Neural cell (in vitro differentiated cells): ENCODE measurements around the gene PKNOX2.

Source experiments
- EP300 ChIP-seq: fragments of 450-650 bp; conservative IDR thresholded peaks from 2 replicates; pipeline ENCODE4 v1.6.1; 2014; ENCODE audit warnings: antibody characterized with exemption, mild to moderate bottlenecking, moderate library complexity; ENCODE audit not compliant: poor library complexity, severe bottlenecking
- EZH2 ChIP-seq: fragments of 200-600, 300-800 bp; shearing (Covaris generic), sonication (generic); IDR thresholded peaks from 2 replicates; pipeline ENCODE4 v1.6.1; 2014; ENCODE audit warnings: antibody characterized with exemption, low read length, borderline replicate concordance, mild to moderate bottlenecking; ENCODE audit not compliant: insufficient read depth, poor library complexity, severe bottlenecking
- MXI1 ChIP-seq: fragments of 450-650 bp; conservative IDR thresholded peaks from 2 replicates; pipeline ENCODE4 v1.6.1; 2014; ENCODE audit warnings: antibody characterized with exemption, mild to moderate bottlenecking; ENCODE audit not compliant: poor library complexity, severe bottlenecking
- POLR2AphosphoS5 ChIP-seq: IDR thresholded peaks from 2 replicates; pipeline ENCODE4 v1.6.1; 2012
- RAD21 ChIP-seq: fragments of 450-650 bp; conservative IDR thresholded peaks from 2 replicates; pipeline ENCODE4 v1.6.1; 2014; ENCODE audit warnings: antibody characterized with exemption, mild to moderate bottlenecking, moderate library complexity
- REST ChIP-seq: IDR thresholded peaks from 2 replicates; pipeline ENCODE4 v1.6.1; 2012; ENCODE audit warnings: borderline replicate concordance
- SMC3 ChIP-seq: fragments of 450-650 bp; conservative IDR thresholded peaks from 2 replicates; pipeline ENCODE4 v1.6.1; 2014; ENCODE audit warnings: antibody characterized with exemption, mild to moderate bottlenecking, moderate library complexity; ENCODE audit not compliant: poor library complexity
- TAF1 ChIP-seq: IDR thresholded peaks from 2 replicates; pipeline ENCODE4 v1.6.1; 2012; ENCODE audit warnings: low read depth
- TF ChIP-seq, protein P1 (sequence below): fragments of 450-650 bp; IDR thresholded peaks from 2 replicates; pipeline ENCODE4 v1.5.1; 2014; ENCODE audit warnings: antibody characterized with exemption, mild to moderate bottlenecking, moderate library complexity; ENCODE audit not compliant: poor library complexity, severe bottlenecking

- TF ChIP-seq EP300 (no peak), POLR2AphosphoS5 (no peak), SMC3 (no peak), RAD21 (no peak), REST (no peak), EZH2 (no peak), MXI1 (no peak), TAF1 (no peak)
- TF ChIP-seq, protein P1, sequence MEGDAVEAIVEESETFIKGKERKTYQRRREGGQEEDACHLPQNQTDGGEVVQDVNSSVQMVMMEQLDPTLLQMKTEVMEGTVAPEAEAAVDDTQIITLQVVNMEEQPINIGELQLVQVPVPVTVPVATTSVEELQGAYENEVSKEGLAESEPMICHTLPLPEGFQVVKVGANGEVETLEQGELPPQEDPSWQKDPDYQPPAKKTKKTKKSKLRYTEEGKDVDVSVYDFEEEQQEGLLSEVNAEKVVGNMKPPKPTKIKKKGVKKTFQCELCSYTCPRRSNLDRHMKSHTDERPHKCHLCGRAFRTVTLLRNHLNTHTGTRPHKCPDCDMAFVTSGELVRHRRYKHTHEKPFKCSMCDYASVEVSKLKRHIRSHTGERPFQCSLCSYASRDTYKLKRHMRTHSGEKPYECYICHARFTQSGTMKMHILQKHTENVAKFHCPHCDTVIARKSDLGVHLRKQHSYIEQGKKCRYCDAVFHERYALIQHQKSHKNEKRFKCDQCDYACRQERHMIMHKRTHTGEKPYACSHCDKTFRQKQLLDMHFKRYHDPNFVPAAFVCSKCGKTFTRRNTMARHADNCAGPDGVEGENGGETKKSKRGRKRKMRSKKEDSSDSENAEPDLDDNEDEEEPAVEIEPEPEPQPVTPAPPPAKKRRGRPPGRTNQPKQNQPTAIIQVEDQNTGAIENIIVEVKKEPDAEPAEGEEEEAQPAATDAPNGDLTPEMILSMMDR: no peak
Measured at GRCh38 chr11:125193841-125194240, 29.3 kb downstream of the PKNOX2 start.
